Heart right ventricle (tissue), 16 donors: ENCODE results near the gene KCNJ10. TPM values are rescaled to one million over a fixed set of nuclear protein-coding genes. Genes with fewer than 3 reads are reported as not detected.
"Not testable (repeated sequence)": the region's sequence is repeated elsewhere in the genome, so short reads cannot be mapped to it uniquely, and the experiment has no call there.

Source experiments
- ATAC-seq, 8 donors: fragments of 200-7000 bp; cut with Tn5 transposase; one replicate each; pipeline ENCODE4 v1.9.1; 2020; ENCODE audit warnings: mild to moderate bottlenecking in 8 of 8, moderate library complexity in 8 of 8, moderate number of reproducible peaks in 1 of 8
- DNase-seq, 2 donors: peaks; one replicate each; pipeline ENCODE4 v3.0.0-alpha.2; 2020
- H3K27ac ChIP-seq, 10 donors: fragments of 200-600 bp; sonication (generic) in 2 of 10; one replicate each; pipeline versions ENCODE4 v1.5.0 to v1.8.0; 2020 to 2022; ENCODE audit warnings: mild to moderate bottlenecking in 3 of 10
- H3K27me3 ChIP-seq, 7 donors: fragments of 200-600 bp; one replicate each; pipeline ENCODE4 v1.8.0; 2021 to 2022; ENCODE audit warnings: mild to moderate bottlenecking in 2 of 7
- H3K36me3 ChIP-seq, 9 donors: fragments of 200-600 bp; sonication (generic) in 1 of 9; one replicate each; pipeline versions ENCODE4 v1.5.0 to v1.8.0; 2020 to 2022; ENCODE audit warnings: mild to moderate bottlenecking in 2 of 9
- H3K4me1 ChIP-seq, 9 donors: fragments of 200-600 bp; sonication (generic) in 1 of 9; one replicate each; pipeline versions ENCODE4 v1.5.0 to v1.8.0; 2020 to 2022; ENCODE audit warnings: mild to moderate bottlenecking in 4 of 9
- H3K4me3 ChIP-seq, 10 donors: fragments of 200-600 bp; sonication (generic) in 2 of 10; one replicate each; pipeline versions ENCODE4 v1.5.0 to v1.8.0; 2020 to 2022; ENCODE audit warnings: mild to moderate bottlenecking in 7 of 10, moderate library complexity in 2 of 10
- H3K9me3 ChIP-seq, 11 donors: fragments of 200-600 bp in 10 of 11; sonication (generic) in 2 of 11; one replicate each; pipeline versions ENCODE4 v1.5.0 to v1.8.0; 2013 to 2022; ENCODE audit warnings: mild to moderate bottlenecking in 2 of 11, control low read depth in 1 of 11, moderate library complexity in 1 of 11
- WGBS, 2 donors: extraction: QIAGEN DNeasy Blood & Tissue Kit; methylation state at CpG; one replicate each; pipeline ENCODE4 v1.1.7; 2013; ENCODE audit warnings: inconsistent platforms in 1 of 2; 5-methylcytosine and 5-hydroxymethylcytosine counted together
- intact Hi-C, 10 donors: fragments of 100-400 bp; cut with DNase I; formaldehyde crosslinking; loops; one replicate each; pipeline versions ENCODE4 v1.11.1 to v1.14.2; 2022
- polyA plus RNA-seq, 2 donors: library from polyadenylated mRNA; stranded (reverse); fragments of 200-250 nt; gene quantifications; one replicate each; pipeline ENCODE4 v1.2.3, GENCODE V29; 2013
- total RNA-seq, 10 donors: library from RNA; stranded (reverse); fragmentation: NEBNext Ultra II Directional in 3 of 10; extraction: Animal tissue kit (Norgen Biotek cat#: 25700) in 3 of 10; gene quantifications; one replicate each; pipeline versions ENCODE4 v1.2.1 to v1.2.4, GENCODE V29; 2021 to 2023
- TF ChIP-seq, protein P1 (sequence below), 9 donors: fragments of 200-600 bp; sonication (generic) in 2 of 9; IDR thresholded peaks; one replicate each; pipeline versions ENCODE4 v1.5.0 to v1.8.0; 2021 to 2022; ENCODE audit warnings: antibody characterized with exemption in 9 of 9, mild to moderate bottlenecking in 5 of 9, moderate library complexity in 1 of 9
- donor health status: Arrhythmogenic right ventricular cardiomyopathy.
- donor health status: ischemic (EF 13 %, LVEDD 7.1; RV severe dilation, severe dysfunction).
- donor health status: healthy with polysubstance abuse.
- donor health status: DM: no; HTN: yes; CAD: no.
- donor health status: DM: no; HTN: no; CAD: no.
- donor health status: ischemic (EF 25% LVEDD 6.9; RV normal size, moderate dysfunction).
- donor health status: ischemic (EF 25% LVEDD 5.7; RV mildly dilated, moderate dysfunction).
- donor health status: healthy.
- donor health status: DM: yes; HTN: yes; CAD: no.
- donor health status: Ischemic cardiomyopathy.
- donor health status: ischemic (EF 35%, LVEDD 5.7; RV mildly dilated, moderate dysfunction).
- donor health status: nonischemic (EF 11% LVEDD 7.7; RV severe dilation, severe dysfunction).
- donor health status: DM: yes; HTN: yes; CAD: no.
- donor health status: PGD.
- donor health status: ischemic (EF 29% LVEDD 5.4; RV normal size, mild dysfunction).
- donor health status: nonischemic (EF 23%, LVEDD 6.1; RV moderate dilation, normal function).

The KCNJ10 gene
- total and polyA plus RNA-seq, 12 donors: 0.09 to 1.9 TPM; not detected in 10

DNA sequence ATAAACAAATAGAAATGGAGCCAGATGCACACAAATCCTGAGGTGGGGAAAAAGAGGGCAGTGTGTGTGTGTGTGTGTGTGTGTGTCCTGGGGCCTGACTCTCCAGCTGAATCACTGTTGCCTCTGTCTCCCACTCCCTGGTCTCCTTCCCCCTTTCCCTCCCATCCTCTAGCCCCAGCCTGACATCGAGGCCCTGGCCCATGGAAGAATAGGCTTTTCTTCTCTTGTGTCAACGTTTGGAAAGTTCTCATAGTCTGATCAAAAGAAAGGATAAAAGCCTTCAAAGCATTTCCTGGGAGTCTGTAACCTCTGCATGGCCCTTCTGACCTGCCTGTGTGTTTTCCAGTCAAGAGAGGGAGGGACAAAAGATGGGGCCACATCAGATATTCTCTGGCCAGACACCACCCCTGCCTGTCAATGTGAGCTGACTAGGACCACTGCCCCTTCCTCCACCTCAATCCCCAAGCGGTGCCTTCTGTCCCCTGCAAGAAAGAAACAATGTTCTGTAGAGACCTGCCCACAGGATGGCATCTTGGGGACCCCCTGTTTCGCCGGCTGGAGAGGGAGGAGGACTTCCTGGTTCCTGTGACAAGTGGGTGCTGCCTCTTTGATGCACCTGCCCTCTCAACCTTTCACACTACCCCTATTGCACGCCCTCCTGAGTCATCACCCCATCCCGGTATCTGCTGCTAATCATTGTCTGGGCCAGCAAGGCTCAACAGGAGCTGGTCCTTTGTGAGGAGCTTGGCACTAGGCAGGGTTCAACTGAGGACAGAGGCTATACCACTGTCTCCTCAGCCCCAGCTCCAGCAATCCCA, 16.2 kb downstream of the KCNJ10 start:
- Histone ChIP-seq H3K4me1 (no peaks in the 10 kb centered on the region), H3K9me3 (no peaks in the 10 kb centered on the region), H3K27ac (no peak overlapping the region), H3K4me3 (no peak overlapping the region), H3K27me3 (peaks cover 0 to 47% (median 16%) of the 10 kb centered on the region in 7 donors), H3K36me3 (no peaks in the 10 kb centered on the region)
- DNase-seq (no peak), ATAC-seq (no peak)
- intact Hi-C loops: no loop called here
- TF ChIP-seq, protein P1, sequence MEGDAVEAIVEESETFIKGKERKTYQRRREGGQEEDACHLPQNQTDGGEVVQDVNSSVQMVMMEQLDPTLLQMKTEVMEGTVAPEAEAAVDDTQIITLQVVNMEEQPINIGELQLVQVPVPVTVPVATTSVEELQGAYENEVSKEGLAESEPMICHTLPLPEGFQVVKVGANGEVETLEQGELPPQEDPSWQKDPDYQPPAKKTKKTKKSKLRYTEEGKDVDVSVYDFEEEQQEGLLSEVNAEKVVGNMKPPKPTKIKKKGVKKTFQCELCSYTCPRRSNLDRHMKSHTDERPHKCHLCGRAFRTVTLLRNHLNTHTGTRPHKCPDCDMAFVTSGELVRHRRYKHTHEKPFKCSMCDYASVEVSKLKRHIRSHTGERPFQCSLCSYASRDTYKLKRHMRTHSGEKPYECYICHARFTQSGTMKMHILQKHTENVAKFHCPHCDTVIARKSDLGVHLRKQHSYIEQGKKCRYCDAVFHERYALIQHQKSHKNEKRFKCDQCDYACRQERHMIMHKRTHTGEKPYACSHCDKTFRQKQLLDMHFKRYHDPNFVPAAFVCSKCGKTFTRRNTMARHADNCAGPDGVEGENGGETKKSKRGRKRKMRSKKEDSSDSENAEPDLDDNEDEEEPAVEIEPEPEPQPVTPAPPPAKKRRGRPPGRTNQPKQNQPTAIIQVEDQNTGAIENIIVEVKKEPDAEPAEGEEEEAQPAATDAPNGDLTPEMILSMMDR (IDR thresholded peaks at IDR 0.05): no peak
- 65 to 68% methylated on average over 7 of the region's 7 CpGs for WGBS, 2 donors

DNA sequence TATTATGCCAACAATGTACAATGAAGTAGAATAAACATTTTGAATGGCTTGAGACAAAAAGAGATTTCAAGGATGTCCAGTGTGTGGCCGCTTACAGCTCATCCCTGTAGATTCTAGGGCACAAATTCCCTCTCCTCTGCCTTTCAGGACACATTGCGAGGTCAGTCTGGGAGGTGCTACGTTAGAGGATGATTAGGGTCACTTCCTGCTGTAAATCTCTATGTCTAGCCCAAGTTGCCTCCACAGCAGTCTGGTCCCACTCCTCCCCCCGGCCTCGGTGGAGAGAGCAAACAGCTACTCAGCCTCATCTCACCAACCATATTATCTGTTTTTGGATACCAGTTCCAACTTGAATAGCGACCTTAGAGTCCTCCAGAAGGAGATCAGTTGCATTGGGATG, 17.0 kb downstream of the KCNJ10 start:
- Histone ChIP-seq H3K4me3 (no peak overlapping the region), H3K4me1 (no peaks in the 10 kb centered on the region), H3K36me3 (no peaks in the 10 kb centered on the region), H3K27ac (no peak overlapping the region), H3K9me3 (no peaks in the 10 kb centered on the region), H3K27me3 (peaks cover 0 to 51% (median 20%) of the 10 kb centered on the region in 7 donors)
- ATAC-seq (no peak), DNase-seq (no peak)
- 69 to 71% methylated on average over 6 of the region's 6 CpGs for WGBS, 2 donors
- intact Hi-C loops: no loop called here
- TF ChIP-seq, protein P1 (IDR thresholded peaks at IDR 0.05): no peak

DNA sequence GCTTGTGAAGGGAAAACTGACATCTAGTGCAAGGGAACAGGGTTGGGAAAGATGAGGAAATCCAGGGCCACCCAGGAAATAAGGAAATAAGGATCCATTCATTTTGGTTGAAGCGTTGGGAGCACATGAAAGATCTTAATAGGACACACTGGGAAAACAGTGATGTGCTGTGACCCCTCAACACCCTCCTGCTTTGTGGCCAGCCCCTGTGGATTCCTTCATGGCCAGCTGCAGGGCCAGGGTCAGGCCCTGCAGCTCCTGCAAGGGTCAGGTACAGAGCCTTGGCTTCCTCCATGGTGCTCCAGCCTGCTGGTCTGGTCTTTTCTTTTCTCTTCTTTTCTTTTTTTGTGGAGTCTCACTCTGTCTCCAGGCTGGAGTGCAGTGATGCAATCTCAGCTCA, 19.3 kb downstream of the KCNJ10 start:
- Histone ChIP-seq H3K36me3 (no peaks in the 10 kb centered on the region), H3K27ac (no peak overlapping the region), H3K4me1 (peaks cover 4 to 13% (median 11%) of the 10 kb centered on the region in 9 donors), H3K27me3 (peaks cover 0 to 41% (median 13%) of the 10 kb centered on the region in 7 donors), H3K9me3 (no peaks in the 10 kb centered on the region), H3K4me3 (no peak overlapping the region)
- no peak for DNase-seq
- intact Hi-C loops: no loop called here
- ATAC-seq: no peak
- WGBS, 2 donors: 82% methylated on average over 1 of the region's 1 CpG
- TF ChIP-seq, protein P1 (IDR thresholded peaks at IDR 0.05): no peak

DNA sequence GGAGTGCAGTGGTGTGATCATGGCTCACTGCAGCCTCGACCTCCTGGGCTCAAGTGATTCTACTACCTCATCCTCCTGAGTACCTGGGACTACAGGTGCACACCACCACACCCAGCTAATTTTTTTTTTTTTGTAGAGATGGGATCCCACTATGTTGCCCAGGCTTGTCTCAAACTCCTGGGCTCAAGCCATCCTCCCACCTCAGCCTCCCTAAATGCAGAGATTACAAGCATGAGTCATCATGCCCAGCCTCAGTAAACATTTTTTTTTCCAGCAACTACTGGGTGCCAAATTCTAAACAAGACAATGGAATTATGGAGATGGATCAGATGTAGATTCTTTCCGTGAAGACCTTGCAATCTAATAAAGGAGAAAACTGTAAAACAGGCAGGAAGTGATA, 19.8 kb downstream of the KCNJ10 start:
- Histone ChIP-seq H3K27me3 (peaks cover 0 to 41% (median 13%) of the 10 kb centered on the region in 7 donors), H3K4me1 (peaks cover 4 to 13% (median 11%) of the 10 kb centered on the region in 9 donors)
- H3K9me3 ChIP-seq, ATAC-seq, H3K27ac ChIP-seq, DNase-seq, H3K4me3 ChIP-seq, intact Hi-C loops, H3K36me3 ChIP-seq: not testable (repeated sequence)
- 65 to 69% methylated on average over 2 of the region's 2 CpGs for WGBS, 2 donors

DNA sequence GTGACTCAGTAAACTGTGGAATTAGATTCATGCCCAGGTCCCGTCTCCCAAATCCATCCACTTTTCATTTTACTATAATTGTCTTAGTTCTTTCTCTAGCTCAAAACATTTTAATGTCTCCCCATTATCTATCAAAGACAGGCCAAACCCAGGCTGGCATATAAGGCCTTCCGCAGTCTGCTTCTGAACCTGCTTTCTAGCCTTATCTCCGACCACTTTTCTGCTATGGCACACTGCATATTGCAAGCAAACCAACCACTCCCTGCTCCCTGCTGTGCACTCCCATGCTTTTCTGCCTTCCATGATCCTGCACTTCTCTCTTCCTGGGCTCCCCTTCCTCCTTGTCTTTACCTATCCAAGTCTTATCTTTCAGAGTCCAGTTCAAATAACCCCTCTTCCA, 20.9 kb downstream of the KCNJ10 start:
- no peak for ATAC-seq

More for the DNA sequence above, 20.9 kb downstream of the KCNJ10 start:
- TF ChIP-seq, protein P1 (IDR thresholded peaks at IDR 0.05): no peak
- Histone ChIP-seq H3K4me3 (no peak overlapping the region), H3K36me3 (no peaks in the 10 kb centered on the region), H3K9me3 (no peaks in the 10 kb centered on the region), H3K4me1 (peaks cover 4 to 13% (median 11%) of the 10 kb centered on the region in 9 donors), H3K27ac (no peak overlapping the region), H3K27me3 (peaks cover 0 to 31% (median 12%) of the 10 kb centered on the region in 7 donors)
- 79 to 80% methylated on average over 3 of the region's 3 CpGs for WGBS, 2 donors
- no peak for DNase-seq
- intact Hi-C loops: loop anchor here in 5 of 10 donors (5.0 kb wide), 1 partner anchor 33 kb away; the partner anchor contains the start of gene KCNJ9 (in 5 of the 5)
